Superior temporal gyrus (tissue), 1 donor: ENCODE measurements around the gene GRIN1.
"Not testable (repeated sequence)": the region's sequence is repeated elsewhere in the genome, so short reads cannot be mapped to it uniquely, and the experiment has no call there.

ENCODE experiments used
- DNase-seq: peaks from one replicate; pipeline ENCODE4 v3.0.0-alpha.2; 2016; ENCODE audit errors: extremely low spot score

The GRIN1 gene

GRCh38 chr9:137128862-137129455 lies 10.0 kb upstream of the GRIN1 start:
- no peak for DNase-seq

- peak; percentile 87 for DNase-seq
These were observed 9.3 kb upstream of the GRIN1 start for GRCh38 chr9:137129456-137130175.

DNA sequence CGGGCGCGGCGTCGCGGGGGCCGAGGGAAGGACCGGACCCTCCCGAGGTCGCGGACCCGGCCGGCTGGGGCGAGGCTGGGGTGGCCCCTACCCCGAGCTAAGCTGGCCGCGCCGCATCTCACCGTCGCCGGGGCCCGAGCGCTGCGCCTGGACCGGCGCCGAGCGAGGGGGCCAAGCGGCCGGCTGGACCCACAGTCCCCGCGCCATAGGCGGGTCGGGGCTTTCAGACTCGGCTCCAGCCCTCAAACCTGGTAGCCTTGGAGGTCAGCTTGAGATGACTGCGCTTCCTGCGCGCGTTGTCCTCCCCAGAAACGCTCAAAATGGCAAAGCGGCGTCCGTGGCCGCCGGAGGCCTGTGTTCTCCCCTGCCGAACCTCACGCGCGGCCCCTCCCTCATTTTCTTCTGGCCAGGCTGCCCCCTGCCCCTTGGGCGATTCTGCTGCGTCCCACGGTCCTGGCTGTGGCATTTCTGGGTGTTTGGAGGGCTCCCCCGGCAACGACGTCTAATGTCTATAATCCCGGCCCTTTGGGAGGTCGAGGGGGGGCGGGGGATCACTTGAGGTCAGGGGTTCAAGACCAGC lies 8.7 kb upstream of the GRIN1 start:
- DNase-seq, result no peak

DNA sequence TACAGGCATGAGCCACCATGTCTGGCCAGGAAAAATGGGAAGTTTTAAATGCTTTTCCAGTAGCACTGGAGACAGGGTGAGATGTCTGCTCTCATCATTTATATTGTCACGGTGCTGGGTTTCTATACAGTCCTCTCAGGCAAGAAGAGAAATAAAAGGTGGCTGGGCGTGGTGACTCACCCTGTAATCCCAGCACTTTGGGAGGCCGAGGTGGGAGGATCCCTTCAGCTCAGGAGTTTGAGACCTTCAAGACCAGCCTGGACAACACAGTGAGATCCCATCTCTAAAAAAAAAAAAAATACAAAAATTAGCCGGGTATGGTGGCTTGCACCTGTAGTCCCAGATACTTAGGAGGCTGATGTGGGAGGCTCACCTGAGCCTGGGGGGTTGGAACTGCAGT lies 4.8 kb upstream of the GRIN1 start:
- DNase-seq, result no peak

DNA sequence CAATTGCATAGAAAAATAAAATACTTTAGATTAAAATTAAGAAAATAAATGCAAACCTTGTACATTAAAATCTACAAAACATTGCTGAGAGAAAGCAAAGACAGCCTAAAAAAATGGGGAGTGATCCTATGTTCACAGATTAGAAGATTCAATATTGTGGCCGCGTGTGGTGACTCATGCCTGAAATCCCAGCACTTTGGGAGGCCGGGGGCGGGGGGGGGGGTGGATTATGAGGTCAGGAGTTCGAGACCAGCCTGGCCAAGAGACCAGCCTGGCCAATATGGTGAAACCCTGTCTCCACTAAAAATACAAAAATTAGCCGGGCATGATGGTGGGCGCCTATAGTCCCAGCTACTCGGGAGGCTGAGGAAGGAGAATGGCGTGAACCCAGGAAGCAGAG lies 3.8 kb upstream of the GRIN1 start:
- not testable (repeated sequence) for DNase-seq

DNA sequence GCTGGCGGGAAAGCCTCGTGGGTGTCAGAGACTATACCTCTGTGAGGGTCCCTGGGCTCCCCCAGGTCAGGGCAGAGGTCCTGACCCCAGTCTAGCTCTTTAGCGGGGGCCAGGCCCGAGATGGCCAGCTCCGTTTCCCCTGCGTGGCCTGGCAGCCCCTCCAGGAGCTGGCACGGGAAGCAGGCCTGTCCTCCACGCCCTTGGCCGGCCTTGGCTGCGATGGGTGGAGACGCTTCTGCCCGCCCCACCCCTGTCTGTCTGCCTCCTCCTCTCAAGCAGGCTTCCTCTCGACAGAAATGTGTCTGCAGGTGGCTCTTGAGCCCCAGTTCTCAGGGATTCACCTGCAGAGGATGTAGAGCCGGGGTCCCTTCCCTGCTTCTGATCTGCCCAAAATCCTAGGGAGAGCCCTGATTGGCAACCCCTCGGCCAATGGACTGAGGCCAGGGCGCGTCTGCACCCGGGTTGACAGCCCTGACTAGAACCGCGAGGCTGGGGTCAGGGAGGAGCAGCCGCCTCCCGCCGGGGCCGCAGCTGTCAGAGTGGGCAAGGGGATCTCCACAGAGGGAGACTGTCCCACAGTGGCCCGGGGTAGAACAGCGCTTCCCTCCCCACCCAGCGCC lies 2.6 kb upstream of the GRIN1 start:
- no peak for DNase-seq

GRCh38 chr9:137136881-137137607 lies 1.9 kb upstream of the GRIN1 start:
- DNase-seq, result no peak

GRCh38 chr9:137138058-137138721 lies 764 bp upstream of the GRIN1 start:
- DNase-seq, result peak; percentile 67

- no peak for DNase-seq
These were observed 655 bp downstream of the GRIN1 start for GRCh38 chr9:137139468-137140150.

DNA sequence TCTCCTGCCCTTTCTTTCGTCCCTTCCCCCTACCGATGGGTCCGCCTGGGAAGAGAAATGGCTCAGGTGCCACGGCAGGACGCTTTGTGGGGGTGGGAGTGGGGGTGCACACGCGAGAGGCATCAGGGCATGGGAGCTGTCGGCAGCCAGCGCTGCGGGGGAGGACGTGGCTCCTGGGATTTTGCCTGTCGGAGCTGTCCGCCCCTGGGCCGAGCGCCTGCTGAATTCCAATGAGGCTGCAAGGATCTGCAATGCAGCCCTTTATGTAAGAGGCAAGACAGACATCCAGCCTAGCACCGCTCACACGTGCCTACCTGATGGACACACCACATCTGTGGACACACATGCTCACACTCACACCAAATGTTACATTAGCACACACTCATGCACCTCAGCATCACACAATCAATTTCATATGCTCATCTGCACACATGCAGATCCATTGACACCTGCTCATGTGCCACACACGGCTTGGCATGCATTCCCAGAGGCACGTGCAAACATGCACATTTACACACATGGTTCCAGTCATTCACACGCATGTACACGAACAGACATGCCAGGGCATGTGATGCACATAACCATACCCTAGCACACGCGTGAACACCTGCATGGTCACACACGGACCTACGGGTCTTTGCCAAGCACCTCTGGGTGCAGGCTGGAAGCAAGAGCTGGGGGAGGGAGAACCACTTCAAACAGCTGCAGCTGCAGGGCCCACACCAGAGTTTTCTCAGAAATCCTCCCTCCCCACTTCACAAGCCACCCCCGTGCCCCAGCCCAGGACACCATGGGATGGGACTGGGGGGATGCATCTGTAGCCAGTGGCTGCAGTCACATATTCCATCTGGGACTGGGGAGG lies 1.4 kb downstream of the GRIN1 start:
- peak; percentile 63 for DNase-seq

GRCh38 chr9:137141050-137141810 lies 2.3 kb downstream of the GRIN1 start:
- no peak for DNase-seq

- no peak for DNase-seq
These were observed 3.3 kb downstream of the GRIN1 start for GRCh38 chr9:137141976-137142936.

DNA sequence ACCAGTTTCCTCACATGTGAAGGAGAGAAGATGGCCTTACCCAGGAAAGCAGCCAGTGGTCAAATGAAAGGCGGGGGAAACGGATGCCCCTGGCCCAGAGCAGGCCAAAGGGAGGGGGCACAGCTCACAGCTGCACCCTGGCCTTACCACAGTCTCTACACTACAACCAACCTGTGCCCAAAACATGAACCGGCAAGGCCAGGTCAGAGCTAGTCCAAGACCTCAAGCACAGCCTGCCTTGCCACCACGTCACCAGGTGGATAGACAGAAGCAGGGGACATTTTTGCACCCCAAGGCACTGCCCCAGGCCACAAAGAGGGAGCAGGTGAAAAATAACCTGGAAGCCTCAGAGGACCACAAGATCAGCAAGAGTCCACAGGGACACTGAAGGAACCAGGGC lies 4.5 kb downstream of the GRIN1 start:
- DNase-seq, result no peak

DNA sequence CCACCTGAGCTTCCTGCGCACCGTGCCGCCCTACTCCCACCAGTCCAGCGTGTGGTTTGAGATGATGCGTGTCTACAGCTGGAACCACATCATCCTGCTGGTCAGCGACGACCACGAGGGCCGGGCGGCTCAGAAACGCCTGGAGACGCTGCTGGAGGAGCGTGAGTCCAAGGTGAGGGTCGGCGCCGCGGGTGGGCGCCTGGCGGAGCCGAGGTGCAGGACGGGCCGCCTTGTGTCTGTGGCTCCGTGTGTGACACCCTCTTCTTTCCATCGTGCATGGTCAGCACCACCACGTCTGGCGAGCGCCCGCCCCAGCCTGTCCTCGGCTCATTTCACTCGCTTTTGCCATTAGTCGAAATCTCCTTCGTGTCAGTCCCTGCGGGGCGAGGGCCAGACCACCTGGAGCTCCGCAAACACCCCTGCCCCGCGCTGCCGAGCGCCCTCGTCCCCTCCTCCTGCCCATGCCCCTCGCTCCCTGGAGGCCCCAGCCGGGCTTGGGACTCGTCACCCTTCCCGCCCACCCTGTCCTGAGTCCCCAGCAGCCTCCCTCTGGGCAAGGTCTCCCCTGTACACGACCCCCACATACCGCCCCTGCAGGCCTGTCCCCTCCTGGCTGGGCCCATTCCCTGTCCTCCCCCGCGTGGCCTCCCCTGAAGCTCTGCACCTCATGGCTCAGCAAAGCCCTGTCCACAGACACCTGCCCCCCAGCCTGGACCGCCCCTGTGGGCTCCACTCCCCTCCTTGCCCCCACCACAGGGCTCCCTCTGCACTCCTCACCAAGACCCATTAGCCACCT lies 7.0 kb downstream of the GRIN1 start:
- DNase-seq, result no peak

DNA sequence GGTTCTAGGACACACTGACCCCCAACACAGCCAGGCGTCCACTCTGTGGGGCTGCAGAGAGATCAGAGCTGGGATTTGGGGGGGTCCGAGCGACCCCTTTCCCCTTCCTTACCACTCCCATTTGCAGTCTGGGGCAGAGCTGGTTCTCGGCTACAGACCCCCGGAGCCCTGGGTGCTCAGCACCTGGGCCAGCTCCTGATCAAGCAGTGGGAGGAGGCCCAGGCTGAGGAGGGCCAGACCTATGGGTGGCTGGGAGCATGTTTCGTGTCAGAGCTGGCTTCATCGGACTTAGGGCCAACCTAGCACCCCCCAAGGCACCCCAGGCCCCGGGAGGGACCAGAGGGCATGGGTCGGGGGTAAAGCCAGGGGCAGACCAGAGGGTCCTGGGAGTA lies 7.6 kb downstream of the GRIN1 start:
- no peak for DNase-seq

GRCh38 chr9:137147091-137147792 lies 8.3 kb downstream of the GRIN1 start:
- no peak for DNase-seq

DNA sequence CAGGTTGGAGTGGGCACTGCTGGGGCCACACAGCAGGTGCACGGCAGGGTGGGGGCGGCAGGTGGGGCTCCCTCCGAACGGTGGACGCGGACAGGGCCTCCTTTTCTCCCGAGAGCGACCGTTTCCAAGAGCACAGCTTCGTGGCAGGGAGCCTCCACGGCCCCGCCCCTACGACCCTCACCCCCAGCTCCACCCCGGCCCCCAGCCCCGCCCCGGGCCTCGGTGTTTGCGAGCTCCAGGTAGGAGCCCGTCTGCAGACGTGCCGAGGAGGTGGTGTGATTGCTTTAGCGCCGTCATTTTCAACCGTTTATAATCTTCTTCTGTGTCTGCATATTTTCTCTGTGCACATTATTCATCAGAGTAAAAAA lies 8.8 kb downstream of the GRIN1 start:
- DNase-seq, result no peak
